HCT116 (cell line): ENCODE measurements around the gene CA14. TPM values are rescaled to one million over a fixed set of nuclear protein-coding genes. Genes with fewer than 3 reads are reported as not detected.

Source experiments
- ATAC-seq: fragments of 200-7000 bp; cut with Tn5 transposase; 2 replicates; pipeline ENCODE4 v1.9.1; 2020; ENCODE audit warnings: mild to moderate bottlenecking, moderate library complexity
- BruUV-seq: library from RNA; stranded (reverse); fragments of 400-500 nt; replicated peaks from 2 replicates; lab custom pipeline; 2021; lab: Mats Ljungman, UMichigan
- CTCF ChIA-PET: fragments of 300-600 bp; sonication (Branson Sonifier 250); formaldehyde crosslinking; loops from one replicate; lab custom pipeline; 2021; ENCODE audit warnings: antibody characterized with exemption; lab: Charles Lee
- POLR2A ChIA-PET: fragments of 300-600, 350-600 bp; sonication (Branson Sonifier 250); formaldehyde crosslinking; loops from one replicate; lab custom pipeline; 2021; ENCODE audit warnings: antibody characterized with exemption; lab: Charles Lee
- RAD21 ChIA-PET, 2 experiments: fragments of 300-600 bp; sonication (Branson Sonifier 250); formaldehyde crosslinking; loops; one replicate each; lab custom pipeline; 2023; ENCODE audit warnings: low total read pairs in 2 of 2; ENCODE audit not compliant: uncharacterized antibody in 2 of 2, unreplicated experiment in 2 of 2, low non-redundant PET in 1 of 2; lab: Charles Lee
- DNase-seq: peaks from one replicate; pipeline ENCODE4 v3.0.0-alpha.2; 2010; ENCODE audit warnings: low read depth, low spot score
- H2AFZ ChIP-seq: fragments of 200-600 bp; shearing (Covaris generic), sonication (generic); 2 replicates; pipeline ENCODE4 v1.6.1; 2017; ENCODE audit warnings: low read depth, mixed run types, mixed read lengths, antibody characterized with exemption, low read length; ENCODE audit not compliant: poor library complexity, severe bottlenecking
- H3K27ac ChIP-seq: 2 replicates; pipeline ENCODE4 v1.5.1; 2012; ENCODE audit warnings: low read depth, low read length
- H3K27me3 ChIP-seq: fragments of 200-600 bp; sonication (generic); 2 replicates; pipeline ENCODE4 v1.6.1; 2016; ENCODE audit warnings: mixed run types, low read length, mixed read lengths; ENCODE audit not compliant: insufficient read depth
- H3K36me3 ChIP-seq, 2 experiments: fragments of 200-500 bp in 1 of 2; fragments of 200-600 bp in 1 of 2; sonication (Bioruptor generic) in 1 of 2; sonication (generic) in 1 of 2; 2 replicates each; pipeline versions ENCODE4 v1.5.1 to v1.6.1; 2014 to 2016; ENCODE audit warnings: low read length in 2 of 2, inconsistent platforms in 1 of 2, mixed read lengths in 1 of 2, mixed run types in 1 of 2; ENCODE audit not compliant: insufficient read depth in 2 of 2, control insufficient read depth in 1 of 2
- H3K4me1 ChIP-seq, 2 experiments: fragments of 200-600 bp in 1 of 2; sonication (generic) in 1 of 2; 2 replicates each; pipeline versions ENCODE4 v1.5.1 to v1.6.1; 2012 to 2017; ENCODE audit warnings: low read length in 2 of 2, inconsistent platforms in 1 of 2, mild to moderate bottlenecking in 1 of 2, mixed read lengths in 1 of 2, mixed run types in 1 of 2, moderate library complexity in 1 of 2; ENCODE audit not compliant: insufficient read depth in 2 of 2, control insufficient read depth in 1 of 2
- H3K4me2 ChIP-seq: fragments of 200-600 bp; sonication (generic); 2 replicates; pipeline ENCODE4 v1.6.1; 2017; ENCODE audit warnings: mixed run types, low read length, mixed read lengths
- H3K4me3 ChIP-seq, 2 experiments: fragments of 200-600 bp in 1 of 2; sonication (generic) in 1 of 2; replicated peaks in 1 of 2; 2 replicates each; pipeline ENCODE4 v1.5.1; 2011 to 2016; ENCODE audit warnings: low read length in 2 of 2, control low read depth in 1 of 2, low read depth in 1 of 2, mild to moderate bottlenecking in 1 of 2, mixed read lengths in 1 of 2, mixed run types in 1 of 2
- H3K79me2 ChIP-seq: fragments of 200-600 bp; sonication (generic); 2 replicates; pipeline ENCODE4 v1.6.1; 2017; ENCODE audit warnings: mild to moderate bottlenecking, mixed run types, low read length, moderate library complexity, mixed read lengths; ENCODE audit not compliant: insufficient read depth
- H3K9ac ChIP-seq: fragments of 200-600 bp; sonication (generic); 2 replicates; pipeline ENCODE4 v1.6.1; 2016; ENCODE audit warnings: low read length, mixed read lengths
- H3K9me2 ChIP-seq: fragments of 200-600 bp; sonication (generic), shearing (Covaris generic); 2 replicates; pipeline ENCODE4 v1.6.1; 2017; ENCODE audit warnings: mixed run types, mild to moderate bottlenecking, moderate library complexity; ENCODE audit not compliant: insufficient read depth
- H3K9me3 ChIP-seq, 2 experiments: fragments of 200-500 bp in 1 of 2; fragments of 200-600 bp in 1 of 2; sonication (Bioruptor generic) in 1 of 2; sonication (generic) in 1 of 2; 2 replicates each; pipeline ENCODE4 v1.6.1; 2014 to 2017; ENCODE audit warnings: low read length in 2 of 2, mixed read lengths in 2 of 2, inconsistent platforms in 1 of 2, low read depth in 1 of 2, mild to moderate bottlenecking in 1 of 2, mixed run types in 1 of 2, moderate library complexity in 1 of 2; ENCODE audit not compliant: control insufficient read depth in 1 of 2, insufficient read depth in 1 of 2
- H4K20me1 ChIP-seq: fragments of 200-600 bp; sonication (generic), shearing (Covaris generic); 2 replicates; pipeline ENCODE4 v1.6.1; 2017; ENCODE audit warnings: mixed run types, mild to moderate bottlenecking, moderate library complexity; ENCODE audit not compliant: insufficient read depth
- CBX3 ChIP-seq: IDR thresholded peaks from 2 replicates; pipeline ENCODE4 v1.6.1; 2012; ENCODE audit warnings: low read depth
- CEBPB ChIP-seq: IDR thresholded peaks from 2 replicates; pipeline ENCODE4 v1.6.1; 2012; ENCODE audit warnings: low read depth
- EGR1 ChIP-seq: IDR thresholded peaks from 2 replicates; pipeline ENCODE4 v1.6.1; 2012; ENCODE audit warnings: low read depth
- ELF1 ChIP-seq: IDR thresholded peaks from 2 replicates; pipeline ENCODE4 v1.6.1; 2012; ENCODE audit warnings: low read depth, borderline replicate concordance
- EZH2 ChIP-seq: fragments of 200-600 bp; sonication (generic); IDR thresholded peaks from 2 replicates; pipeline ENCODE4 v1.6.1; 2017; ENCODE audit warnings: antibody characterized with exemption, mixed run types
- FOSL1 ChIP-seq: IDR thresholded peaks from 2 replicates; pipeline ENCODE4 v1.6.1; 2012; ENCODE audit warnings: low read depth
- MAX ChIP-seq: IDR thresholded peaks from 2 replicates; pipeline ENCODE4 v1.6.1; 2012
- POLR2A ChIP-seq: IDR thresholded peaks from 2 replicates; pipeline ENCODE4 v1.7.0; 2011; ENCODE audit warnings: borderline replicate concordance; ENCODE audit not compliant: insufficient read depth, insufficient read length; ENCODE audit errors: extremely low read depth
- RAD21 ChIP-seq: IDR thresholded peaks from 2 replicates; pipeline ENCODE4 v1.6.1; 2012; ENCODE audit warnings: low read depth, mild to moderate bottlenecking
- SP1 ChIP-seq: IDR thresholded peaks from 2 replicates; pipeline ENCODE4 v1.6.1; 2012; ENCODE audit warnings: low read depth
- SRF ChIP-seq: IDR thresholded peaks from 2 replicates; pipeline ENCODE4 v1.6.1; 2012; ENCODE audit warnings: low read depth
- TCF7L2 ChIP-seq: IDR thresholded peaks from 2 replicates; pipeline ENCODE4 v1.7.0; 2011; ENCODE audit warnings: borderline replicate concordance, inconsistent platforms; ENCODE audit not compliant: insufficient read depth, insufficient read length; ENCODE audit errors: extremely low read depth
- YY1 ChIP-seq: IDR thresholded peaks from 2 replicates; pipeline ENCODE4 v1.6.1; 2011; ENCODE audit warnings: low read length, low read depth, moderate library complexity, mild to moderate bottlenecking; ENCODE audit not compliant: insufficient replicate concordance; ENCODE audit errors: extremely low read depth
- ZFX ChIP-seq: fragments of 450-650 bp; IDR thresholded peaks from 2 replicates; pipeline ENCODE4 v1.6.1; 2017
- intact Hi-C: fragments of 100-400 bp; cut with micrococcal nuclease; formaldehyde crosslinking; loops from 2 replicates; pipeline ENCODE4 v1.10.0; 2022
- total RNA-seq: library from RNA; stranded (reverse); gene quantifications from one replicate; pipeline ENCODE4 v1.2.1, GENCODE V29; 2021; ENCODE audit not compliant: unreplicated experiment
- TF ChIP-seq, protein P1 (sequence below), 3 experiments: fragments of 200-600 bp in 1 of 3; sonication (generic) in 1 of 3; IDR thresholded peaks in 2 of 3; conservative IDR thresholded peaks in 1 of 3; 2 replicates each; pipeline ENCODE4 v1.5.1; 2012 to 2017; ENCODE audit warnings: low read depth in 2 of 3, low read length in 2 of 3, antibody characterized with exemption in 1 of 3, borderline replicate concordance in 1 of 3, control low read depth in 1 of 3, mild to moderate bottlenecking in 1 of 3, mixed read lengths in 1 of 3, mixed run types in 1 of 3, moderate library complexity in 1 of 3; ENCODE audit not compliant: insufficient read depth in 1 of 3
- TF ChIP-seq, protein P2 (sequence below): IDR thresholded peaks from 2 replicates; pipeline ENCODE4 v1.6.1; 2012; ENCODE audit warnings: low read depth

Gene CA14
- total RNA-seq, 1 experiment from 2014 or later = 0.39 TPM

- BruUV-seq = no TSS peak
- Histone ChIP-seq H3K27me3 (no peaks in the 10 kb centered on the region), H3K9me3 (no peaks in the 10 kb centered on the region), H3K4me2 (no peak overlapping the region), H3K9me2 (no peaks in the 10 kb centered on the region)
- DNase-seq = no peak
- intact Hi-C loops = no loop called here
- TF ChIP-seq ELF1 = no peak
- no peak for TF ChIP-seq EZH2
- TF ChIP-seq FOSL1 = no peak
- no peak for TF ChIP-seq CEBPB
- TF ChIP-seq POLR2A = no peak
- TF ChIP-seq MAX = no peak
- TF ChIP-seq ZFX = no peak
- TF ChIP-seq EGR1 = no peak
- TF ChIP-seq RAD21 = no peak
- TF ChIP-seq, protein P1, sequence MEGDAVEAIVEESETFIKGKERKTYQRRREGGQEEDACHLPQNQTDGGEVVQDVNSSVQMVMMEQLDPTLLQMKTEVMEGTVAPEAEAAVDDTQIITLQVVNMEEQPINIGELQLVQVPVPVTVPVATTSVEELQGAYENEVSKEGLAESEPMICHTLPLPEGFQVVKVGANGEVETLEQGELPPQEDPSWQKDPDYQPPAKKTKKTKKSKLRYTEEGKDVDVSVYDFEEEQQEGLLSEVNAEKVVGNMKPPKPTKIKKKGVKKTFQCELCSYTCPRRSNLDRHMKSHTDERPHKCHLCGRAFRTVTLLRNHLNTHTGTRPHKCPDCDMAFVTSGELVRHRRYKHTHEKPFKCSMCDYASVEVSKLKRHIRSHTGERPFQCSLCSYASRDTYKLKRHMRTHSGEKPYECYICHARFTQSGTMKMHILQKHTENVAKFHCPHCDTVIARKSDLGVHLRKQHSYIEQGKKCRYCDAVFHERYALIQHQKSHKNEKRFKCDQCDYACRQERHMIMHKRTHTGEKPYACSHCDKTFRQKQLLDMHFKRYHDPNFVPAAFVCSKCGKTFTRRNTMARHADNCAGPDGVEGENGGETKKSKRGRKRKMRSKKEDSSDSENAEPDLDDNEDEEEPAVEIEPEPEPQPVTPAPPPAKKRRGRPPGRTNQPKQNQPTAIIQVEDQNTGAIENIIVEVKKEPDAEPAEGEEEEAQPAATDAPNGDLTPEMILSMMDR (IDR thresholded peaks at IDR 0.05 in 2 of 3, conservative IDR thresholded peaks at IDR 0.05 in 1 of 3; ENCODE audit: borderline replicate concordance in 1 of 3, insufficient read depth in 1 of 3, low read depth in 2 of 3, low read length in 2 of 3) = no peak
- no peak for TF ChIP-seq TCF7L2
- no peak for TF ChIP-seq YY1
- TF ChIP-seq SP1 = no peak
- TF ChIP-seq SRF = no peak
- TF ChIP-seq, protein P2, sequence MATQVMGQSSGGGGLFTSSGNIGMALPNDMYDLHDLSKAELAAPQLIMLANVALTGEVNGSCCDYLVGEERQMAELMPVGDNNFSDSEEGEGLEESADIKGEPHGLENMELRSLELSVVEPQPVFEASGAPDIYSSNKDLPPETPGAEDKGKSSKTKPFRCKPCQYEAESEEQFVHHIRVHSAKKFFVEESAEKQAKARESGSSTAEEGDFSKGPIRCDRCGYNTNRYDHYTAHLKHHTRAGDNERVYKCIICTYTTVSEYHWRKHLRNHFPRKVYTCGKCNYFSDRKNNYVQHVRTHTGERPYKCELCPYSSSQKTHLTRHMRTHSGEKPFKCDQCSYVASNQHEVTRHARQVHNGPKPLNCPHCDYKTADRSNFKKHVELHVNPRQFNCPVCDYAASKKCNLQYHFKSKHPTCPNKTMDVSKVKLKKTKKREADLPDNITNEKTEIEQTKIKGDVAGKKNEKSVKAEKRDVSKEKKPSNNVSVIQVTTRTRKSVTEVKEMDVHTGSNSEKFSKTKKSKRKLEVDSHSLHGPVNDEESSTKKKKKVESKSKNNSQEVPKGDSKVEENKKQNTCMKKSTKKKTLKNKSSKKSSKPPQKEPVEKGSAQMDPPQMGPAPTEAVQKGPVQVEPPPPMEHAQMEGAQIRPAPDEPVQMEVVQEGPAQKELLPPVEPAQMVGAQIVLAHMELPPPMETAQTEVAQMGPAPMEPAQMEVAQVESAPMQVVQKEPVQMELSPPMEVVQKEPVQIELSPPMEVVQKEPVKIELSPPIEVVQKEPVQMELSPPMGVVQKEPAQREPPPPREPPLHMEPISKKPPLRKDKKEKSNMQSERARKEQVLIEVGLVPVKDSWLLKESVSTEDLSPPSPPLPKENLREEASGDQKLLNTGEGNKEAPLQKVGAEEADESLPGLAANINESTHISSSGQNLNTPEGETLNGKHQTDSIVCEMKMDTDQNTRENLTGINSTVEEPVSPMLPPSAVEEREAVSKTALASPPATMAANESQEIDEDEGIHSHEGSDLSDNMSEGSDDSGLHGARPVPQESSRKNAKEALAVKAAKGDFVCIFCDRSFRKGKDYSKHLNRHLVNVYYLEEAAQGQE = no peak
- no peak for TF ChIP-seq CBX3
- TF ChIP-seq, all 23 proteins: peak for 0
- H3K36me3 ChIP-seq = peaks cover 0 to 6% of the 10 kb centered on the region in 2 experiments; a peak in 2 of 4 replicates
- no peak overlapping the region for H2AFZ ChIP-seq
- H3K27ac ChIP-seq = no peak overlapping the region
- ATAC-seq = no peak
- CTCF ChIA-PET = interaction anchor here (1.8 kb wide), 1 partner anchor 16 kb away, joined by 4 read pairs; no protein-coding TSS in a partner anchor
- POLR2A ChIA-PET = interaction anchor here (1.8 kb wide), 1 partner anchor 11 kb away, joined by 6 read pairs; no protein-coding TSS in a partner anchor
- peaks cover 24 to 42% of the 10 kb centered on the region in 2 experiments for H3K4me1 ChIP-seq
- RAD21 ChIA-PET = no interaction called here
- H3K9ac ChIP-seq = no peak overlapping the region
- H3K79me2 ChIP-seq = peaks cover 22% of the 10 kb centered on the region
- H3K4me3 ChIP-seq = no peak overlapping the region
- H4K20me1 ChIP-seq = no peaks in the 10 kb centered on the region
These were observed 13.9 kb downstream of the CA14 start for GRCh38 chr1:150271291-150271959.
